ENCODE results near the gene NELFA.

DNA sequence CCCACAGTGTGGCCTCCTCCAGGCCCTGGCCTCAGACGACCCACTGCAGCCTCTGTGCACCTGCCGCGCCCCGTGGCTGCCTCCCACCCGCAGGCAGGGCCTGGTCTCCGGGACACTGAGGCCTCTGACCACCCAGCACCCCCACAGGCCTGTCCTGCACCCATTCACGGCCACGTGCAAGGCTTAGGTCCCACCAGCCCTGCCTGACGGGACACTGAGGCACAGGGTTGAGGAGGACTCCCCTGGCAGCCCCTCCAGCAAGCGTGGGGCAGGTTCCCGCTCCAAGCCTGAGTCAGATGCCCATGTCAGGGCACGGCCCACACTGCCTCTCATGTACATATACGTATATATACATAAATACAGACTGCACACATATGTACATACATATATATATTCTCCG is 23.5 kb downstream of the NELFA start:
- TF ChIP-seq, protein P1, sequence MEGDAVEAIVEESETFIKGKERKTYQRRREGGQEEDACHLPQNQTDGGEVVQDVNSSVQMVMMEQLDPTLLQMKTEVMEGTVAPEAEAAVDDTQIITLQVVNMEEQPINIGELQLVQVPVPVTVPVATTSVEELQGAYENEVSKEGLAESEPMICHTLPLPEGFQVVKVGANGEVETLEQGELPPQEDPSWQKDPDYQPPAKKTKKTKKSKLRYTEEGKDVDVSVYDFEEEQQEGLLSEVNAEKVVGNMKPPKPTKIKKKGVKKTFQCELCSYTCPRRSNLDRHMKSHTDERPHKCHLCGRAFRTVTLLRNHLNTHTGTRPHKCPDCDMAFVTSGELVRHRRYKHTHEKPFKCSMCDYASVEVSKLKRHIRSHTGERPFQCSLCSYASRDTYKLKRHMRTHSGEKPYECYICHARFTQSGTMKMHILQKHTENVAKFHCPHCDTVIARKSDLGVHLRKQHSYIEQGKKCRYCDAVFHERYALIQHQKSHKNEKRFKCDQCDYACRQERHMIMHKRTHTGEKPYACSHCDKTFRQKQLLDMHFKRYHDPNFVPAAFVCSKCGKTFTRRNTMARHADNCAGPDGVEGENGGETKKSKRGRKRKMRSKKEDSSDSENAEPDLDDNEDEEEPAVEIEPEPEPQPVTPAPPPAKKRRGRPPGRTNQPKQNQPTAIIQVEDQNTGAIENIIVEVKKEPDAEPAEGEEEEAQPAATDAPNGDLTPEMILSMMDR (IDR thresholded peaks at IDR 0.05), result no peak
- no peak for TF ChIP-seq POLR2AphosphoS5 (IDR thresholded peaks at IDR 0.05; ENCODE audit: low read depth, low read length)
- TF ChIP-seq TCF7L2 (IDR thresholded peaks at IDR 0.05; ENCODE audit: low read depth, low read length), result no peak
- no peak for TF ChIP-seq SIN3A (IDR thresholded peaks at IDR 0.05; ENCODE audit: borderline replicate concordance, insufficient read depth, low read depth, low read length)
